HG03460 (cell line): ENCODE results near the gene CFAP46.
A peak's percentile ranks its signal among the peaks of the same experiment; 100 is the strongest.

Experiments used
- ATAC-seq: cut with Tn5 transposase; IDR thresholded peaks from one replicate; pipeline ENCODE4 v1.9.1; 2021; ENCODE audit not compliant: unreplicated experiment

CFAP46 gene

GRCh38 chr10:132946806-132947546 lies 4.6 kb upstream of the CFAP46 start:
- ATAC-seq, result no peak

GRCh38 chr10:132946311-132946710 lies 3.9 kb upstream of the CFAP46 start:
- ATAC-seq, result no peak

- ATAC-seq, result no peak
These were observed 3.5 kb upstream of the CFAP46 start for GRCh38 chr10:132945894-132946255.

- ATAC-seq, result no peak
These were observed 2.9 kb upstream of the CFAP46 start for GRCh38 chr10:132945125-132945893.

- ATAC-seq, result no peak
These were observed 2.1 kb upstream of the CFAP46 start for GRCh38 chr10:132944510-132944909.

GRCh38 chr10:132943791-132944404 lies 1.5 kb upstream of the CFAP46 start:
- ATAC-seq, result no peak

GRCh38 chr10:132943058-132943790 lies 854 bp upstream of the CFAP46 start:
- ATAC-seq, result no peak

- no peak for ATAC-seq
These were observed 724 bp downstream of the CFAP46 start for GRCh38 chr10:132941640-132942051.

- ATAC-seq, result no peak
These were observed 1.4 kb downstream of the CFAP46 start for GRCh38 chr10:132940791-132941465.

GRCh38 chr10:132939957-132940790 lies 2.2 kb downstream of the CFAP46 start:
- ATAC-seq, result no peak

GRCh38 chr10:132939378-132939955 lies 2.9 kb downstream of the CFAP46 start:
- ATAC-seq, result no peak

GRCh38 chr10:132938472-132939339 lies 3.7 kb downstream of the CFAP46 start:
- no peak for ATAC-seq

GRCh38 chr10:132937861-132938260 lies 4.5 kb downstream of the CFAP46 start:
- no peak for ATAC-seq

- ATAC-seq, result no peak
These were observed 7.4 kb downstream of the CFAP46 start for GRCh38 chr10:132934953-132935352.

GRCh38 chr10:132933308-132934042 lies 8.9 kb downstream of the CFAP46 start:
- ATAC-seq, result no peak

- ATAC-seq, result peak; percentile 51
These were observed 9.7 kb downstream of the CFAP46 start for GRCh38 chr10:132932461-132933307.
